Tibial artery (tissue), 4 donors: ENCODE results near the gene DLAT.

Experiments
- DNase-seq, 2 donors: peaks; one replicate each; pipeline ENCODE4 v3.0.0-alpha.2; 2019
- H3K27ac ChIP-seq, 2 donors: fragments of 200-600 bp; sonication (generic) in 1 of 2; 1 replicate in 1 of 2; 2 replicates in 1 of 2; pipeline ENCODE4 v1.5.1; 2018 to 2019; ENCODE audit warnings: mild to moderate bottlenecking in 1 of 2
- H3K27me3 ChIP-seq, 2 donors: fragments of 200-600 bp; sonication (generic) in 1 of 2; one replicate each; pipeline versions ENCODE4 v1.5.1 to v1.6.0; 2016 to 2019
- H3K36me3 ChIP-seq, 3 donors: fragments of 200-600 bp; sonication (generic) in 2 of 3; one replicate each; pipeline ENCODE4 v1.5.1; 2016 to 2019; ENCODE audit warnings: mild to moderate bottlenecking in 2 of 3
- H3K4me1 ChIP-seq, 4 donors: fragments of 200-600 bp; sonication (generic) in 2 of 4; 1 replicate in 3 of 4; 2 replicates in 1 of 4; pipeline ENCODE4 v1.5.1; 2016 to 2019
- H3K4me3 ChIP-seq, 2 donors: fragments of 200-600 bp; sonication (generic) in 1 of 2; 1 replicate in 1 of 2; 2 replicates in 1 of 2; pipeline ENCODE4 v1.5.1; 2018 to 2019; ENCODE audit warnings: mild to moderate bottlenecking in 2 of 2
- H3K9me3 ChIP-seq, 3 donors: fragments of 200-600 bp; sonication (generic) in 1 of 3; one replicate each; pipeline ENCODE4 v1.5.1; 2016 to 2019
- intact Hi-C: fragments of 100-400 bp; cut with DNase I; formaldehyde crosslinking; loops from one replicate; pipeline ENCODE4 v1.15.0; 2023; ENCODE audit warnings: low total_unique reads
- TF ChIP-seq, protein P1 (sequence below), 2 experiments: fragments of 200-600 bp in 1 of 2; fragments of 450-650 bp in 1 of 2; IDR thresholded peaks; one replicate each; pipeline ENCODE4 v1.5.1; 2017 to 2019; ENCODE audit warnings: antibody characterized with exemption in 2 of 2, mild to moderate bottlenecking in 1 of 2, moderate library complexity in 1 of 2

DLAT gene

DNA sequence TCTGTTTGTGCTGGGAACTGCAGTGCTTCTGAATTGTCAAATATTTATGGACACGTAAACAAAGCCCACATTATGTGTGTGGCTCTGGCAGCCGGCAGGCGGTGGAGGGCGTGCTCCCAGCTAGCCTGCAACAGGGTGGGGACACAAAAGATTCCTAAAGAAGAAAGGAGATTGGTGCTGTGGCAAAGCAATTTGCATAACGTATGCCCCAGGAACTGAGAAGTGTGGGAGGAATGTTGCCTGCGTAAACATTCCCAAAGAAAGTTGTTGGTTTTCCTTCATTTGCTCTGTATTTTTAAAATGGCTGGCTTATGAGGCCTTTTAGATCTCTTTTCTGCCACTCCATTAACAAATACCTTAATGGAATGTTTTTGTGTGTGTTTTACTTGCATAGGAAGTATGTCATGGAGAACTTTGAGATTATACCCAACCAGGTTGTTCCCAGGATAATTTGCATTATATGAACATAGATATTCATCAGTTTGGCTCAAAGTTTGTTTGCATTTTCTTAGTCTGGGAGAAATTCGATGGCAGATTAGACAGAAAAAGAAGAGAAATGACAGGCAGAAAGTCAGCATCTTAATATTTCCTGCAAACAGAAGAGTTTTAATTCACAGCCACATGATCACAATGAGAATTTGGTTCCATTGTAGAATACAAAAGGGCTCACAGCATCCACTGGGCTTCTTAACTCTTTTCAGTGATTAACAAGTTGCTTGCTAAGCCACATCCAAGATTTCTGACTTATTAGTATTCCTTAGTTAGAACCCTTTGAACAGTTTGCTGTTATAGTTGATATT lies 41.8 kb upstream of the DLAT start:
- intact Hi-C loops, result loop anchor here (5.0 kb wide), 1 partner anchor 106 kb away; the partner anchor contains the start of genes CFAP68 and FDXACB1
- Histone ChIP-seq H3K27me3 (no peaks in the 10 kb centered on the region), H3K9me3 (no peaks in the 10 kb centered on the region), H3K4me1 (peaks cover 0 to 29% (median 17%) of the 10 kb centered on the region in 4 donors), H3K36me3 (peaks cover 73 to 76% (median 76%) of the 10 kb centered on the region in 3 donors), H3K4me3 (no peak overlapping the region), H3K27ac (no peak overlapping the region)
- TF ChIP-seq, protein P1, sequence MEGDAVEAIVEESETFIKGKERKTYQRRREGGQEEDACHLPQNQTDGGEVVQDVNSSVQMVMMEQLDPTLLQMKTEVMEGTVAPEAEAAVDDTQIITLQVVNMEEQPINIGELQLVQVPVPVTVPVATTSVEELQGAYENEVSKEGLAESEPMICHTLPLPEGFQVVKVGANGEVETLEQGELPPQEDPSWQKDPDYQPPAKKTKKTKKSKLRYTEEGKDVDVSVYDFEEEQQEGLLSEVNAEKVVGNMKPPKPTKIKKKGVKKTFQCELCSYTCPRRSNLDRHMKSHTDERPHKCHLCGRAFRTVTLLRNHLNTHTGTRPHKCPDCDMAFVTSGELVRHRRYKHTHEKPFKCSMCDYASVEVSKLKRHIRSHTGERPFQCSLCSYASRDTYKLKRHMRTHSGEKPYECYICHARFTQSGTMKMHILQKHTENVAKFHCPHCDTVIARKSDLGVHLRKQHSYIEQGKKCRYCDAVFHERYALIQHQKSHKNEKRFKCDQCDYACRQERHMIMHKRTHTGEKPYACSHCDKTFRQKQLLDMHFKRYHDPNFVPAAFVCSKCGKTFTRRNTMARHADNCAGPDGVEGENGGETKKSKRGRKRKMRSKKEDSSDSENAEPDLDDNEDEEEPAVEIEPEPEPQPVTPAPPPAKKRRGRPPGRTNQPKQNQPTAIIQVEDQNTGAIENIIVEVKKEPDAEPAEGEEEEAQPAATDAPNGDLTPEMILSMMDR (IDR thresholded peaks at IDR 0.05), result no peak
- no peak for DNase-seq

DNA sequence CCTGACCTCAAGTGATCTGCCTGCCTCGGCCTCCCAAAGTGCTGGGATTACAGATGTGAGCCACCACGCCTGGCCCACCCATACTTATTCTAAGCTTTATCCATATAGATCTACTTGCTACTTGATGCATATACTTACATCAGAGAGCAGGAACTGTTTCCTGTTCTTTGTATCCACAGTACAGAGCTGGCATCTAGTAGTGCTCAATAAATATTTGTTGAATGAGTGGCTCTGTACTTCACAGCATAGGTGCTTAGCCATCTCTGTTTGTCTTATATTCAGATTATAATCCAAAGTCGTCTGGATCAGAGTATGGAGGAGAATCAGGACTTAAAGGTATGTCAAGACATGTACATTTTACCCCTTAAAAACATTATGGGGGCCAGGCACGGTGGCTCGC lies 38.6 kb upstream of the DLAT start:
- no peak overlapping the region for H3K4me3 ChIP-seq
- no peak for DNase-seq
- TF ChIP-seq, protein P1 (IDR thresholded peaks at IDR 0.05), result no peak
- H3K9me3 ChIP-seq, result no peaks in the 10 kb centered on the region
- intact Hi-C loops, result no loop called here
- peaks cover 0 to 9% (median 3%) of the 10 kb centered on the region in 4 donors for H3K4me1 ChIP-seq
- peaks cover 85 to 96% (median 93%) of the 10 kb centered on the region in 3 donors for H3K36me3 ChIP-seq
- no peak overlapping the region for H3K27ac ChIP-seq
- no peaks in the 10 kb centered on the region for H3K27me3 ChIP-seq

DNA sequence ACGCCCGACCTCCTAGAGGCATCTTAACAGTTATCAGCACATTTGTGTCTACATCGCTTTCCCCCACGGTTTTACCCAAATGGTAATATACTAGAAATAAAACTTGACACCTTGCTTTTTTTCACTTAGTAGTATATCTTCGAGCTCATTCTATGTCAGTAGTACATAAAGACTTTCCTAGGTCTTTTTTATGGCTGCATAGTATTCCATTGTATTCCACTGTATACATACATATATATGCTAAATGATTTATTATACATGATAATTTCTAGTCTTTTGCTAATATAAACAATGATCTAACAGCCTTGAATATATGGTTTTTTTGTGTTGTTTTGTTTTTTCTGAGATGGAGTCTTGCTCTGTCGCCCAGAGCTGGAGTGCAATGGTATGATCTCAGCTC lies 34.8 kb upstream of the DLAT start:
- no peak for DNase-seq
- Histone ChIP-seq H3K4me1 (no peaks in the 10 kb centered on the region), H3K36me3 (peaks cover 86 to 98% (median 95%) of the 10 kb centered on the region in 3 donors), H3K27me3 (no peaks in the 10 kb centered on the region), H3K9me3 (no peaks in the 10 kb centered on the region), H3K27ac (no peak overlapping the region), H3K4me3 (no peak overlapping the region)
- TF ChIP-seq, protein P1 (IDR thresholded peaks at IDR 0.05), result no peak
- intact Hi-C loops, result no loop called here

DNA sequence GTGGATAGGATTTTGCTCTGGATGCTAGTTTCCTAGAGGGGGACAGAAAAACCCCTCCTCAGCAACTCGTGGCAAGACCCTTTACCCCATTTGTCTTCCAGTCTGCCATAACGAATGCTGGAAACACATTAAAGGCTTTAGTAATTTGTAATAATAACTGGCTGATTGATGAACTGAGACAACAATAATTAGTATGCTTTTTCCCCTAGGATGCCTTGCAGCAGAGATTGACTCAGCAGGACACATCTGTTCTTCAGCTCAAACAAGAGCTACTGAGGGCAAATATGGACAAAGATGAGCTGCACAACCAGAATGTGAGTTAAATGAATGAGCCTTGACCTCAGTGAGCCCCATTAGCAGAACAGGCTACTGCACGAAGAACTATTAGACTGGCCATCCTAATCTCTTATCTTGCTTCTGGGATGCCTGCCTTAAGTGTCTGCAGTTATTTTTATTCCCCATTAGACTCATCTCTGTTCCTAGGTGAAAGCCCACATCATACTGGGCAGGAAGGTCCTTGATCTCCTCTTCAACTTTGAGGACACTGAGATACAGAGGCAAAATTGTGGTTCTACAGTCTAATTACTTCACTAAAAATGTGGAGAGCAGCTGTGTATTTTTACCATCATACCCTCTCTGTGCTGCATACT lies 32.9 kb upstream of the DLAT start:
- Histone ChIP-seq H3K4me3 (no peak overlapping the region), H3K9me3 (no peaks in the 10 kb centered on the region), H3K36me3 (peaks cover 82 to 98% (median 95%) of the 10 kb centered on the region in 3 donors), H3K4me1 (no peaks in the 10 kb centered on the region), H3K27ac (no peak overlapping the region), H3K27me3 (no peaks in the 10 kb centered on the region)
- TF ChIP-seq, protein P1 (IDR thresholded peaks at IDR 0.05), result no peak
- no peak for DNase-seq
- intact Hi-C loops, result no loop called here

DNA sequence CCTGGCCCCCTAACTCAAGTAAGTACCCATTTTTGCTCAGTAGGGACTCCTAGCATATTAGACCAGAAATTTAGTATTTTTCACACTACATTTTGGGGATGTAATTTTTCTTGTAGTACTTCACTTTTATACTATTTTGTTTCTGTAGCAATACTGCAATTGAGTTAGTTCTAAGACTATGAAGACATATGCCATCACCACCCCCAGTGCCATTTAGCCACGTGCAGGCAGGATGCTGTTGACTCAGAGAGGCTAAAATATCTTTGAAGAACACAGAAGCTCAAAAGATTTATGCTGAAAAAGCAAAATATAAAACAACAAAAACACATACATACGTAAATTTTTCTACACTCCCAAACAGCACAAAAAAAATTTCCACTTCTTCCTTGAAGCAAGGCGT lies 29.1 kb upstream of the DLAT start:
- Histone ChIP-seq H3K36me3 (peaks cover 68 to 100% (median 99%) of the 10 kb centered on the region in 3 donors), H3K4me3 (no peak overlapping the region), H3K27me3 (no peaks in the 10 kb centered on the region), H3K27ac (no peak overlapping the region), H3K9me3 (no peaks in the 10 kb centered on the region), H3K4me1 (no peaks in the 10 kb centered on the region)
- DNase-seq, result no peak
- TF ChIP-seq, protein P1 (IDR thresholded peaks at IDR 0.05), result no peak
- intact Hi-C loops, result loop anchor here (5.0 kb wide), 1 partner anchor 124 kb away; the partner anchor contains the start of gene ALG9
